OCI-LY3 (cell line): ENCODE results near the gene PEX7.
"Not testable (repeated sequence)": the region's sequence is repeated elsewhere in the genome, so short reads cannot be mapped to it uniquely, and the experiment has no call there.

Experiments used
- H2AFZ ChIP-seq: fragments of 200-600, 300-600 bp; shearing (Covaris generic); 2 replicates; pipeline ENCODE4 v1.6.0; 2014; ENCODE audit warnings: antibody characterized with exemption, low read depth, low read length
- H3K27ac ChIP-seq: fragments of 200-600, 300-600 bp; sonication (generic); 2 replicates; pipeline ENCODE4 v1.5.1; 2014; ENCODE audit warnings: mild to moderate bottlenecking, low read length, moderate library complexity, mixed read lengths
- H3K27me3 ChIP-seq: fragments of 200-600, 300-600 bp; sonication (generic); 2 replicates; pipeline ENCODE4 v1.6.1; 2014; ENCODE audit warnings: low read depth, low read length, mixed read lengths
- H3K36me3 ChIP-seq: fragments of 200-600, 300-600 bp; sonication (generic); replicated peaks from 2 replicates; pipeline ENCODE3; 2014; ENCODE audit warnings: low read depth, low read length, mixed read lengths
- H3K4me1 ChIP-seq: fragments of 300-600, 200-600 bp; sonication (generic); 2 replicates; pipeline ENCODE4 v1.6.1; 2014; ENCODE audit warnings: low read length, mixed read lengths
- H3K4me2 ChIP-seq: fragments of 200-600, 300-600 bp; sonication (generic); 2 replicates; pipeline ENCODE4 v1.6.1; 2014; ENCODE audit warnings: low read length, mixed read lengths
- H3K4me3 ChIP-seq: fragments of 300-600, 200-600 bp; sonication (generic); 2 replicates; pipeline ENCODE4 v1.5.1; 2014; ENCODE audit warnings: antibody characterized with exemption, mild to moderate bottlenecking, low read length, moderate library complexity
- H3K79me2 ChIP-seq: fragments of 300-600, 200-600 bp; shearing (Covaris generic); 2 replicates; pipeline ENCODE4 v1.6.1; 2014; ENCODE audit warnings: mild to moderate bottlenecking, low read length, mixed read lengths
- H3K9ac ChIP-seq: fragments of 300-600, 200-600 bp; shearing (Covaris generic); 2 replicates; pipeline ENCODE4 v1.6.0; 2014; ENCODE audit warnings: mild to moderate bottlenecking, low read length, moderate library complexity
- H3K9me3 ChIP-seq: fragments of 200-600, 300-600 bp; shearing (Covaris generic); 2 replicates; pipeline ENCODE4 v1.6.1; 2014; ENCODE audit warnings: low read length, mixed read lengths; ENCODE audit not compliant: insufficient read depth
- H4K20me1 ChIP-seq: fragments of 200-600, 300-600 bp; sonication (generic); 2 replicates; pipeline ENCODE4 v1.6.1; 2016; ENCODE audit warnings: low read length, mixed read lengths; ENCODE audit not compliant: insufficient read depth
- CTCF ChIP-seq: fragments of 200-600, 300-600 bp; sonication (generic); IDR thresholded peaks from 2 replicates; pipeline ENCODE4 v1.5.1; 2014; ENCODE audit warnings: antibody characterized with exemption, low read length, low read depth
- EZH2phosphoT487 ChIP-seq: fragments of 200-600 bp; shearing (Covaris generic); IDR thresholded peaks from 2 replicates; pipeline ENCODE4 v1.6.1; 2018; ENCODE audit warnings: antibody characterized with exemption, mixed run types, low read depth

The PEX7 gene

GRCh38 chr6:136869451-136869850 is 47.1 kb downstream of the PEX7 start:
- H2AFZ ChIP-seq, result no peak overlapping the region
- H3K27ac ChIP-seq, result no peak overlapping the region
- H3K27me3 ChIP-seq, result no peaks in the 10 kb centered on the region
- TF ChIP-seq EZH2phosphoT487 (no peak), CTCF (no peak)
- peaks cover 9% of the 10 kb centered on the region; the same call in 1 of the 2 replicates for H3K9me3 ChIP-seq
- no peak overlapping the region for H3K4me2 ChIP-seq
- no peaks in the 10 kb centered on the region for H4K20me1 ChIP-seq
- no peak overlapping the region for H3K9ac ChIP-seq
- H3K36me3 ChIP-seq, result peaks cover 14% of the 10 kb centered on the region
- no peaks in the 10 kb centered on the region for H3K4me1 ChIP-seq
- no peak overlapping the region for H3K4me3 ChIP-seq
- H3K79me2 ChIP-seq, result no peaks in the 10 kb centered on the region

GRCh38 chr6:136873748-136874147 is 51.4 kb downstream of the PEX7 start:
- no peaks in the 10 kb centered on the region for H3K4me1 ChIP-seq
- TF ChIP-seq EZH2phosphoT487 (no peak), CTCF (no peak)

GRCh38 chr6:136876469-136876868 is 54.1 kb downstream of the PEX7 start:
- H3K27me3 ChIP-seq, H3K79me2 ChIP-seq, H4K20me1 ChIP-seq, H3K4me1 ChIP-seq, H3K4me3 ChIP-seq, H2AFZ ChIP-seq, H3K9me3 ChIP-seq, H3K27ac ChIP-seq, H3K4me2 ChIP-seq, H3K9ac ChIP-seq: not testable (repeated sequence)
- H3K36me3 ChIP-seq, result peaks cover 14% of the 10 kb centered on the region

More at GRCh38 chr6:136873748-136874147, 51.4 kb downstream of the PEX7 start:
- Histone ChIP-seq H3K79me2 (no peaks in the 10 kb centered on the region), H3K9ac (no peak overlapping the region), H4K20me1 (no peaks in the 10 kb centered on the region), H3K27me3 (no peaks in the 10 kb centered on the region), H3K4me3 (no peak overlapping the region), H3K36me3 (peaks cover 14% of the 10 kb centered on the region), H3K9me3 (peaks cover 9% of the 10 kb centered on the region; the same call in 1 of the 2 replicates), H2AFZ (no peak overlapping the region), H3K27ac (no peak overlapping the region), H3K4me2 (no peak overlapping the region)

GRCh38 chr6:136880748-136881460 is 58.5 kb downstream of the PEX7 start:
- Histone ChIP-seq H3K27me3 (no peaks in the 10 kb centered on the region), H3K27ac (no peak overlapping the region), H4K20me1 (no peaks in the 10 kb centered on the region), H3K9me3 (no peaks in the 10 kb centered on the region), H3K4me2 (no peak overlapping the region), H3K9ac (no peak overlapping the region), H3K4me1 (peaks cover 4% of the 10 kb centered on the region), H2AFZ (no peak overlapping the region), H3K4me3 (no peak overlapping the region), H3K36me3 (no peaks in the 10 kb centered on the region), H3K79me2 (no peaks in the 10 kb centered on the region)
- TF ChIP-seq EZH2phosphoT487 (no peak), CTCF (no peak)
